Body of pancreas (tissue), 4 donors: ENCODE results near the gene NANOS1.

Source experiments
- CTCF ChIP-seq, 7 experiments: fragments of 450-650 bp in 4 of 7; fragments of 200-600 bp in 3 of 7; sonication (generic) in 3 of 7; IDR thresholded peaks; one replicate each; pipeline ENCODE4 v1.5.1; 2016 to 2019; ENCODE audit warnings: antibody characterized with exemption in 7 of 7
- POLR2A ChIP-seq, 3 donors: fragments of 450-650 bp; IDR thresholded peaks; one replicate each; pipeline ENCODE4 v1.6.1; 2016; ENCODE audit warnings: antibody characterized with exemption in 3 of 3, mild to moderate bottlenecking in 2 of 3

- no peak for TF ChIP-seq CTCF (IDR thresholded peaks at IDR 0.05)
- TF ChIP-seq POLR2A (IDR thresholded peaks at IDR 0.05) = no peak
Observed at GRCh38 chr10:119073584-119073983, 44.1 kb downstream of the NANOS1 start.
